OCI-LY1 (cell line): Measurements from ENCODE around the gene MLF2.

ENCODE experiments used
- EZH2 ChIP-seq: fragments of 200-600 bp; sonication (generic), shearing (Covaris generic); IDR thresholded peaks from 2 replicates; pipeline ENCODE4 v1.8.0; 2017; ENCODE audit warnings: borderline replicate concordance, mixed run types, mild to moderate bottlenecking, antibody characterized with exemption, low read length, moderate library complexity, mixed read lengths
- TF ChIP-seq, protein P1 (sequence below): fragments of 200-600 bp; sonication (generic), shearing (Covaris generic); IDR thresholded peaks from 2 replicates; pipeline ENCODE4 v1.5.1; 2017; ENCODE audit warnings: mild to moderate bottlenecking, antibody characterized with exemption, low read length, moderate library complexity, mixed read lengths

DNA sequence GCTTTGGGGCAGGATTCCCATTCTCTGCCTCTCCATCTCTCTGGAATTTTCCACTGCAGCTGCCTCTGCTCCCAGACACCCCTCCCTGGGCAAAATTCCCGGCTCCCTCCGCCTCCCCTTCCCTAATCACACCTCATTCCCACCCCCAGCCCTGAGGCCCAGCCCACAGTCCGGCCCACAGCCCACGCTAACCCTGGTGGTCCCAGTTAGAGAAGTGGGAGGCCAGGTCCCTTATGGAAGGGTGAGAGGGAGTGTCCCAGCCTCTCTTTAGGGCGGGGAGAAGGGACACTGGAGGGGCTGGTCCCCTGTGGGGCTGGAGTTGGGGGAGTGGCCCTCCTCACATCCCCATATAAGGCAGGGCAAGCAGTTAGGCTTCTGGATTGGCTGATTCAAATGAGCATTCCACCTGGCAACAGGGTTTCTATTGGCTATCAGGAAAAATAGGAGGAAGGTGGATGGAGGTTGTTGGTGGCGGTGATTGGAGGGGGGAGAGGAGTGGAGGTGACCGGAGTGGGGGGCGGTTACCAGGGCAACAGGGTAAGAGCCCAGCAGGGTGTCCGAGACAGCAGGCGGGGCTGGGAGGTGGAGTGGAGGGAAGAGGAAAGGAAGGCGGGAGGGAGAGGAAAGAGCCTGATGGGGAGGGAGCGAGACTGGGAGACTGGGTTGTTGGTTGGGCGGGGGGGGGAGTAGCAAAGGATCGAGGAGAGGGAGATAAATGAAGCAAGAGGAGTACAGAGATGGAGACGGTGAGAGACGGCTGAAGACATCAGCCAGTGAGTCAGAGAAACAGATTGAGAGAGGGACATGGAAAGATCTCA is 11.3 kb upstream of the MLF2 start:
- TF ChIP-seq, protein P1, sequence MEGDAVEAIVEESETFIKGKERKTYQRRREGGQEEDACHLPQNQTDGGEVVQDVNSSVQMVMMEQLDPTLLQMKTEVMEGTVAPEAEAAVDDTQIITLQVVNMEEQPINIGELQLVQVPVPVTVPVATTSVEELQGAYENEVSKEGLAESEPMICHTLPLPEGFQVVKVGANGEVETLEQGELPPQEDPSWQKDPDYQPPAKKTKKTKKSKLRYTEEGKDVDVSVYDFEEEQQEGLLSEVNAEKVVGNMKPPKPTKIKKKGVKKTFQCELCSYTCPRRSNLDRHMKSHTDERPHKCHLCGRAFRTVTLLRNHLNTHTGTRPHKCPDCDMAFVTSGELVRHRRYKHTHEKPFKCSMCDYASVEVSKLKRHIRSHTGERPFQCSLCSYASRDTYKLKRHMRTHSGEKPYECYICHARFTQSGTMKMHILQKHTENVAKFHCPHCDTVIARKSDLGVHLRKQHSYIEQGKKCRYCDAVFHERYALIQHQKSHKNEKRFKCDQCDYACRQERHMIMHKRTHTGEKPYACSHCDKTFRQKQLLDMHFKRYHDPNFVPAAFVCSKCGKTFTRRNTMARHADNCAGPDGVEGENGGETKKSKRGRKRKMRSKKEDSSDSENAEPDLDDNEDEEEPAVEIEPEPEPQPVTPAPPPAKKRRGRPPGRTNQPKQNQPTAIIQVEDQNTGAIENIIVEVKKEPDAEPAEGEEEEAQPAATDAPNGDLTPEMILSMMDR: no peak
- no peak for TF ChIP-seq EZH2
